Endothelial cell of umbilical vein (primary cell): ENCODE measurements around the gene CHSY3.

ENCODE experiments used
- CTCF ChIP-seq, 2 donors: IDR thresholded peaks; 1 replicate in 1 of 2; 2 replicates in 1 of 2; pipeline ENCODE4 v1.5.1; 2011; ENCODE audit warnings: low read length in 2 of 2, mild to moderate bottlenecking in 2 of 2, moderate library complexity in 2 of 2, control low read depth in 1 of 2, inconsistent platforms in 1 of 2, low read depth in 1 of 2; ENCODE audit not compliant: insufficient read depth in 1 of 2; ENCODE audit errors: extremely low read depth in 1 of 2
- MAX ChIP-seq: IDR thresholded peaks from 2 replicates; pipeline ENCODE4 v1.6.1; 2011; ENCODE audit not compliant: insufficient read depth, insufficient read length
- POLR2AphosphoS5 ChIP-seq: IDR thresholded peaks from 2 replicates; pipeline ENCODE4 v1.6.1; 2012; ENCODE audit warnings: low read depth, mild to moderate bottlenecking, control low read depth, low read length, moderate library complexity; ENCODE audit not compliant: insufficient read depth

GRCh38 chr5:130018641-130019040 lies 114.4 kb downstream of the CHSY3 start:
- TF ChIP-seq MAX (no peak), CTCF (IDR thresholded peaks at IDR 0.05; ENCODE audit: extremely low read depth in 1 of 2, insufficient read depth in 1 of 2, low read depth in 1 of 2, low read length in 2 of 2) (no peak), POLR2AphosphoS5 (no peak)
